SH-SY5Y (cell line): ENCODE results near the gene EEFSEC.

Source experiments
- GATA2 ChIP-seq: IDR thresholded peaks from 2 replicates; pipeline ENCODE4 v1.6.1; 2011; ENCODE audit warnings: mild to moderate bottlenecking, low read depth, low read length
- GATA3 ChIP-seq: IDR thresholded peaks from 2 replicates; pipeline ENCODE4 v1.6.1; 2011; ENCODE audit warnings: low read depth, mild to moderate bottlenecking, low read length, moderate library complexity

DNA sequence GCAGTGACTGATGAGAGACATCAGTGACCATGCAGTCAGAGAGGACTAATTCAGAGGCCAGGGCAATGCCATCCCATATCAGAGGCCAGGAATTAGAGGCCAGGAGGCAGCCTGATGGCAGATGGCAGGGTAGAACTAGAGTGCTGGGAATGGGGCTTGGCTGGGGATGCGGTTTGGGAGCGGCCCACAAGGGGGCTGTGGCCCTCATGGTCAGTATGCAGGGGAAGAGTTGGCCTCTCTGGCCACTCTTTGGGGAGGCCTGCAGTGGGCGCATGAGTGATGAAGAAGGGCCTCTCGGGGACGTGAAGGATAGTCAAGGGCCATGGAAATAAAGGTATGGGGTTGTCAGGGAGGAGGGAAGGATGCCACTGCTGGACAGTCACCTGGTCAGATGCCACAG lies 101.7 kb downstream of the EEFSEC start:
- TF ChIP-seq GATA3, result no peak
- no peak for TF ChIP-seq GATA2
